Neural cell (in vitro differentiated cells): ENCODE measurements around the gene AGTR1. TPM values are rescaled to one million over a fixed set of nuclear protein-coding genes. Genes with fewer than 3 reads are reported as not detected.

Experiments
- H2AFZ ChIP-seq: fragments of 200-600, 300-800 bp; sonication (generic), shearing (Covaris generic); 2 replicates; pipeline ENCODE4 v1.6.0; 2014; ENCODE audit warnings: low read depth, mild to moderate bottlenecking, antibody characterized with exemption, low read length, moderate library complexity
- H3F3A ChIP-seq: fragments of 200-600 bp; shearing (Covaris generic); 2 replicates; pipeline ENCODE4 v1.6.1; 2016; ENCODE audit warnings: mild to moderate bottlenecking, moderate library complexity, mixed read lengths, antibody characterized with exemption, low read length; ENCODE audit not compliant: insufficient read depth, poor library complexity, severe bottlenecking
- H3K27ac ChIP-seq: fragments of 200-600, 300-800 bp; sonication (generic), shearing (Covaris generic); 2 replicates; pipeline ENCODE4 v1.5.1; 2014; ENCODE audit warnings: mild to moderate bottlenecking, low read length, moderate library complexity
- H3K27me3 ChIP-seq: fragments of 300-800, 200-600 bp; sonication (generic), shearing (Covaris generic); 2 replicates; pipeline ENCODE4 v1.6.0; 2014; ENCODE audit warnings: mild to moderate bottlenecking, low read depth, low read length, moderate library complexity; ENCODE audit not compliant: insufficient read depth
- H3K36me3 ChIP-seq: fragments of 300-800, 200-600 bp; sonication (generic), shearing (Covaris generic); 2 replicates; pipeline ENCODE4 v1.5.1; 2014; ENCODE audit warnings: mild to moderate bottlenecking, antibody characterized with exemption, low read length, moderate library complexity; ENCODE audit not compliant: insufficient read depth
- H3K4me2 ChIP-seq: fragments of 300-800, 200-600 bp; sonication (generic), shearing (Covaris generic); 2 replicates; pipeline ENCODE4 v1.6.0; 2014; ENCODE audit warnings: mild to moderate bottlenecking, low read length
- H3K4me3 ChIP-seq: fragments of 300-800, 200-600 bp; sonication (generic), shearing (Covaris generic); 2 replicates; pipeline ENCODE4 v1.5.1; 2014; ENCODE audit warnings: mild to moderate bottlenecking, low read length, moderate library complexity
- H3K79me2 ChIP-seq: fragments of 200-600 bp; shearing (Covaris generic); replicated peaks from 2 replicates; pipeline ENCODE4 v1.6.0; 2014; ENCODE audit warnings: mild to moderate bottlenecking, low read length, moderate library complexity; ENCODE audit not compliant: insufficient read depth
- H3K9ac ChIP-seq: fragments of 300-800, 200-600 bp; sonication (generic), shearing (Covaris generic); 2 replicates; pipeline ENCODE4 v1.6.1; 2016; ENCODE audit warnings: mild to moderate bottlenecking, low read length, mixed read lengths
- H3K9me2 ChIP-seq: fragments of 200-600 bp; shearing (Covaris generic); 2 replicates; pipeline ENCODE4 v1.6.1; 2016; ENCODE audit warnings: mild to moderate bottlenecking, low read length, mixed read lengths; ENCODE audit not compliant: insufficient read depth
- H3K9me3 ChIP-seq: fragments of 200-600, 300-800 bp; sonication (generic), shearing (Covaris generic); 2 replicates; pipeline ENCODE4 v1.6.1; 2016; ENCODE audit warnings: mild to moderate bottlenecking, mixed run types, low read length, moderate library complexity, mixed read lengths
- H4K20me1 ChIP-seq: fragments of 200-600 bp; shearing (Covaris generic); 2 replicates; pipeline ENCODE4 v1.6.1; 2016; ENCODE audit warnings: mild to moderate bottlenecking, mixed run types; ENCODE audit not compliant: insufficient read depth
- CTCF ChIP-seq: fragments of 450-650 bp; IDR thresholded peaks from 2 replicates; pipeline ENCODE4 v1.5.1; 2014; ENCODE audit warnings: antibody characterized with exemption, mild to moderate bottlenecking, moderate library complexity; ENCODE audit not compliant: poor library complexity, severe bottlenecking
- EP300 ChIP-seq: fragments of 450-650 bp; conservative IDR thresholded peaks from 2 replicates; pipeline ENCODE4 v1.6.1; 2014; ENCODE audit warnings: antibody characterized with exemption, mild to moderate bottlenecking, moderate library complexity; ENCODE audit not compliant: poor library complexity, severe bottlenecking
- EZH2 ChIP-seq: fragments of 200-600, 300-800 bp; shearing (Covaris generic), sonication (generic); IDR thresholded peaks from 2 replicates; pipeline ENCODE4 v1.6.1; 2014; ENCODE audit warnings: antibody characterized with exemption, low read length, borderline replicate concordance, mild to moderate bottlenecking; ENCODE audit not compliant: insufficient read depth, poor library complexity, severe bottlenecking
- REST ChIP-seq: IDR thresholded peaks from 2 replicates; pipeline ENCODE4 v1.6.1; 2012; ENCODE audit warnings: borderline replicate concordance
- SMC3 ChIP-seq: fragments of 450-650 bp; conservative IDR thresholded peaks from 2 replicates; pipeline ENCODE4 v1.6.1; 2014; ENCODE audit warnings: antibody characterized with exemption, mild to moderate bottlenecking, moderate library complexity; ENCODE audit not compliant: poor library complexity
- polyA plus RNA-seq: library from polyadenylated mRNA; depleted of rRNA; stranded (reverse); fragments of >200 nt; gene quantifications from 2 replicates; pipeline ENCODE4 v1.2.3, GENCODE V29; 2014

The AGTR1 gene
- polyA plus RNA-seq, 1 donor from 2014 or later, result 1.3 TPM

- no peaks in the 10 kb centered on the region for H3K9me2 ChIP-seq
- no peak for TF ChIP-seq REST
- no peak for TF ChIP-seq CTCF
- TF ChIP-seq EP300, result no peak
- no peak for TF ChIP-seq SMC3
- no peaks in the 10 kb centered on the region for H4K20me1 ChIP-seq
- no peak overlapping the region for H3K4me2 ChIP-seq
- H3K79me2 ChIP-seq, result no peaks in the 10 kb centered on the region
- no peak overlapping the region for H3K27ac ChIP-seq
- no peak overlapping the region for H3K4me3 ChIP-seq
- H3F3A ChIP-seq, result no peaks in the 10 kb centered on the region
- no peak overlapping the region for H2AFZ ChIP-seq
- no peaks in the 10 kb centered on the region for H3K9me3 ChIP-seq
- no peaks in the 10 kb centered on the region for H3K27me3 ChIP-seq
- H3K36me3 ChIP-seq, result no peaks in the 10 kb centered on the region
- H3K9ac ChIP-seq, result no peak overlapping the region
These were observed 16.8 kb downstream of the AGTR1 start for GRCh38 chr3:148714521-148714920.

- H3K4me2 ChIP-seq, result no peak overlapping the region
- no peaks in the 10 kb centered on the region for H4K20me1 ChIP-seq
- no peaks in the 10 kb centered on the region for H3K9me3 ChIP-seq
- no peak overlapping the region for H3K4me3 ChIP-seq
- H3K36me3 ChIP-seq, result no peaks in the 10 kb centered on the region
- H3K79me2 ChIP-seq, result no peaks in the 10 kb centered on the region
- no peak overlapping the region for H2AFZ ChIP-seq
- TF ChIP-seq EZH2, result no peak
- TF ChIP-seq REST, result no peak
- no peaks in the 10 kb centered on the region for H3F3A ChIP-seq
- no peaks in the 10 kb centered on the region for H3K27me3 ChIP-seq
- no peaks in the 10 kb centered on the region for H3K9me2 ChIP-seq
- H3K9ac ChIP-seq, result no peak overlapping the region
- H3K27ac ChIP-seq, result no peak overlapping the region
These were observed 19.0 kb downstream of the AGTR1 start for GRCh38 chr3:148716657-148717056.
